CD4-positive, CD25-positive, alpha-beta regulatory T cell (primary cell): ENCODE measurements around the gene KLHL10. TPM values are rescaled to one million over a fixed set of nuclear protein-coding genes. Genes with fewer than 3 reads are reported as not detected.

ENCODE experiments used
- ATAC-seq, 2 donors: fragments of 150-1000 bp; cut with Tn5 transposase; one replicate each; pipeline ENCODE4 v1.10.0; 2021; ENCODE audit warnings: low read depth in 2 of 2, moderate number of reproducible peaks in 2 of 2, moderate library complexity in 1 of 2
- DNase-seq, 3 donors: peaks; one replicate each; pipeline versions ENCODE4 v3.0.0 to v3.0.0-alpha.2; 2012 to 2022; ENCODE audit warnings: mixed read lengths in 1 of 3
- H3K27ac ChIP-seq: one replicate; pipeline ENCODE4 v1.7.0; 2013; ENCODE audit warnings: mild to moderate bottlenecking, low read length; ENCODE audit not compliant: insufficient read depth, poor library complexity, severe bottlenecking
- H3K27me3 ChIP-seq: one replicate; pipeline ENCODE4 v1.7.0; 2013; ENCODE audit warnings: low read length; ENCODE audit not compliant: control insufficient read depth, insufficient read depth
- H3K36me3 ChIP-seq: one replicate; pipeline ENCODE4 v1.7.0; 2013; ENCODE audit warnings: mild to moderate bottlenecking, low read length, moderate library complexity; ENCODE audit not compliant: control insufficient read depth, insufficient read depth
- H3K4me1 ChIP-seq: 2 replicates; pipeline ENCODE4 v1.7.0; 2013; ENCODE audit warnings: mild to moderate bottlenecking, low read length; ENCODE audit not compliant: insufficient read depth, control insufficient read depth, poor library complexity, severe bottlenecking
- H3K4me3 ChIP-seq: one replicate; pipeline ENCODE4 v1.7.0; 2013; ENCODE audit warnings: low read depth, mild to moderate bottlenecking, low read length, moderate library complexity
- H3K9me3 ChIP-seq, 2 experiments: 1 replicate in 1 of 2; 2 replicates in 1 of 2; pipeline ENCODE4 v1.7.0; 2013; ENCODE audit warnings: low read length in 2 of 2, mild to moderate bottlenecking in 1 of 2, moderate library complexity in 1 of 2; ENCODE audit not compliant: control insufficient read depth in 2 of 2
- H3K27ac Mint-ChIP-seq, 3 donors: one replicate each; pipeline ENCODE4 v1.8.0; 2020 to 2022; ENCODE audit warnings: mild to moderate bottlenecking in 3 of 3, mixed read lengths in 3 of 3, moderate library complexity in 2 of 3
- H3K27me3 Mint-ChIP-seq: one replicate; pipeline ENCODE4 v1.8.0; 2022; ENCODE audit warnings: mild to moderate bottlenecking, mixed read lengths
- H3K36me3 Mint-ChIP-seq: one replicate; pipeline ENCODE4 v1.8.0; 2020; ENCODE audit warnings: mixed read lengths
- H3K4me1 Mint-ChIP-seq, 4 donors: one replicate each; pipeline ENCODE4 v1.8.0; 2020 to 2022; ENCODE audit warnings: mixed read lengths in 4 of 4, mild to moderate bottlenecking in 1 of 4
- H3K4me3 Mint-ChIP-seq, 4 donors: one replicate each; pipeline ENCODE4 v1.8.0; 2020 to 2022; ENCODE audit warnings: mild to moderate bottlenecking in 4 of 4, mixed read lengths in 4 of 4, moderate library complexity in 3 of 4
- H3K9me3 Mint-ChIP-seq, 7 donors: one replicate each; pipeline ENCODE4 v1.8.0; 2020 to 2022; ENCODE audit warnings: mixed read lengths in 7 of 7, mild to moderate bottlenecking in 3 of 7, moderate library complexity in 2 of 7
- polyA plus RNA-seq, 4 donors: library from polyadenylated mRNA; unstranded; fragments of 300-500 nt; fragmentation: Illumina TruSeq; gene quantifications; one replicate each; pipeline ENCODE4 v1.2.3, GENCODE V29; 2021
- total RNA-seq: library from RNA; stranded (reverse); gene quantifications from one replicate; pipeline ENCODE4 v1.2.3, GENCODE V29; 2022

KLHL10 gene
- not detected for total RNA-seq
- polyA plus RNA-seq = under 1 TPM in 3 of 4 donors, not detected in 1; 0.19 to 0.25 (median 0.21) TPM

GRCh38 chr17:41837761-41838538 lies at the start of gene KLHL10:
KLHL10 (plus strand) TSS chr17:41837825; CDS start chr17:41837933, 108 bp downstream.
- H3K4me1 ChIP-seq = peaks cover 12% of the 10 kb centered on the region
- peak within 1 kb of the TSS; percentile 57 for H3K4me3 ChIP-seq
- H3K27me3 ChIP-seq = peaks cover 3% of the 10 kb centered on the region
- H3K9me3 ChIP-seq = no peaks in the 10 kb centered on the region
- DNase-seq (no peak), ATAC-seq (no peak)
- peaks cover 5 to 24% (median 9%) of the 10 kb centered on the region in 4 donors for H3K4me1 Mint-ChIP-seq
- H3K27me3 Mint-ChIP-seq = peaks cover 16% of the 10 kb centered on the region
- H3K36me3 ChIP-seq = no peaks in the 10 kb centered on the region
- H3K9me3 Mint-ChIP-seq = no peaks in the 10 kb centered on the region
- H3K4me3 Mint-ChIP-seq = peak within 1 kb of the TSS; percentile 69 to 88 (median 84)
- peak within 1 kb of the TSS in 1 of 3 donors; percentile 84 for H3K27ac Mint-ChIP-seq
- H3K36me3 Mint-ChIP-seq = peaks cover under 1% of the 10 kb centered on the region
- H3K27ac ChIP-seq = no peak within 1 kb of the TSS

GRCh38 chr17:41792845-41793783 lies 44.5 kb upstream of the KLHL10 start:
- peaks cover 0 to 12% (median 0%) of the 10 kb centered on the region in 4 donors for H3K4me1 Mint-ChIP-seq
- no peaks in the 10 kb centered on the region for H3K4me1 ChIP-seq
- H3K27me3 ChIP-seq = no peaks in the 10 kb centered on the region
- H3K9me3 Mint-ChIP-seq = no peaks in the 10 kb centered on the region
- H3K4me3 ChIP-seq = no peak overlapping the region
- ATAC-seq = no peak
- no peak overlapping the region for H3K27ac ChIP-seq
- peak overlapping the region in 1 of 3 donors; percentile 21 for H3K27ac Mint-ChIP-seq
- peaks cover 20% of the 10 kb centered on the region for H3K27me3 Mint-ChIP-seq
- no peak overlapping the region for H3K4me3 Mint-ChIP-seq
- H3K9me3 ChIP-seq = no peaks in the 10 kb centered on the region
- no peaks in the 10 kb centered on the region for H3K36me3 Mint-ChIP-seq
- no peak for DNase-seq
- no peaks in the 10 kb centered on the region for H3K36me3 ChIP-seq

GRCh38 chr17:41793784-41794539 lies 43.7 kb upstream of the KLHL10 start:
- Histone ChIP-seq H3K4me1 (no peaks in the 10 kb centered on the region), H3K36me3 (no peaks in the 10 kb centered on the region), H3K4me3 (no peak overlapping the region), H3K27ac (no peak overlapping the region), H3K9me3 (no peaks in the 10 kb centered on the region), H3K27me3 (no peaks in the 10 kb centered on the region)
- Mint-ChIP-seq H3K36me3 (no peaks in the 10 kb centered on the region), H3K4me1 (peaks cover 0 to 6% (median 0%) of the 10 kb centered on the region in 4 donors), H3K27me3 (peaks cover 14% of the 10 kb centered on the region), H3K4me3 (no peak overlapping the region), H3K27ac (no peak overlapping the region), H3K9me3 (no peaks in the 10 kb centered on the region)
- DNase-seq (no peak), ATAC-seq (no peak)

GRCh38 chr17:41794540-41794975 lies 43.1 kb upstream of the KLHL10 start:
- H3K27ac Mint-ChIP-seq = no peak overlapping the region
- no peaks in the 10 kb centered on the region for H3K27me3 ChIP-seq
- no peak for ATAC-seq
- peaks cover 11% of the 10 kb centered on the region for H3K27me3 Mint-ChIP-seq
- H3K9me3 Mint-ChIP-seq = no peaks in the 10 kb centered on the region
- no peaks in the 10 kb centered on the region for H3K36me3 Mint-ChIP-seq
- no peaks in the 10 kb centered on the region for H3K4me1 ChIP-seq
- H3K4me1 Mint-ChIP-seq = peaks cover 0 to 3% (median 0%) of the 10 kb centered on the region in 4 donors
- H3K27ac ChIP-seq = no peak overlapping the region
- no peaks in the 10 kb centered on the region for H3K36me3 ChIP-seq
- no peaks in the 10 kb centered on the region for H3K9me3 ChIP-seq
- H3K4me3 Mint-ChIP-seq = no peak overlapping the region
- no peak for DNase-seq
- H3K4me3 ChIP-seq = no peak overlapping the region

- Mint-ChIP-seq H3K27ac (no peak overlapping the region), H3K36me3 (no peaks in the 10 kb centered on the region), H3K9me3 (no peaks in the 10 kb centered on the region), H3K27me3 (peaks cover 11% of the 10 kb centered on the region), H3K4me1 (peaks cover 0 to 4% (median under 1%) of the 10 kb centered on the region in 4 donors), H3K4me3 (no peak overlapping the region)
- Histone ChIP-seq H3K27ac (no peak overlapping the region), H3K9me3 (no peaks in the 10 kb centered on the region), H3K36me3 (no peaks in the 10 kb centered on the region), H3K4me3 (no peak overlapping the region), H3K4me1 (peaks cover 2% of the 10 kb centered on the region), H3K27me3 (no peaks in the 10 kb centered on the region)
- DNase-seq = no peak
- no peak for ATAC-seq
Measured at GRCh38 chr17:41796121-41796895, 41.3 kb upstream of the KLHL10 start.

DNA sequence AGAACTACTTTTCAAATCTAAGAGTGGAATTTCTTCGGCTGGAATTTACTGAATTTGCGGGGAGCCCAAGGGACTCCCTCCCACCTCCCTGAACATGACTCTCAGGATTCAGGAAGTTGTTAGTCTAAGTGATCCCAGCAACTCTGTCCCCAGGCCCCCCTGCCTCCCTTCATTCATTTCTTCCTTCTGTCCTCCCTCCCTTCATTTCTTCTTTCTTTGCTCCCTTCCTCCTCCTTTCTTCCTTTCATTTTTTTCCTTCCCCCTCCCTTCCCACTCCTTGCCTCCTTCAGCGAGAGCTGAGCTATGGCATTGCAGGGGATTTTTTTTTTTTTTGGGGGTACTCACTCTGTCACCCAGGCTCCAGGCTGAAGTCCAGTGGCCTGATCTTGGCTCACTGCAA lies 40.2 kb upstream of the KLHL10 start:
- no peak overlapping the region for H3K4me3 ChIP-seq
- Mint-ChIP-seq H3K4me3 (no peak overlapping the region), H3K27me3 (peaks cover 11% of the 10 kb centered on the region), H3K9me3 (no peaks in the 10 kb centered on the region), H3K4me1 (peaks cover 3 to 10% (median 5%) of the 10 kb centered on the region in 4 donors), H3K36me3 (peaks cover 3% of the 10 kb centered on the region), H3K27ac (no peak overlapping the region)
- no peaks in the 10 kb centered on the region for H3K9me3 ChIP-seq
- no peak for DNase-seq
- no peak overlapping the region for H3K27ac ChIP-seq
- no peak for ATAC-seq
- H3K36me3 ChIP-seq = no peaks in the 10 kb centered on the region
- peaks cover 4% of the 10 kb centered on the region for H3K4me1 ChIP-seq
- H3K27me3 ChIP-seq = no peaks in the 10 kb centered on the region
